GM19468 (cell line): Measurements from ENCODE around the gene OGN.

Experiments
- ATAC-seq: cut with Tn5 transposase; IDR thresholded peaks from one replicate; pipeline ENCODE4 v1.9.1; 2021; ENCODE audit warnings: mild to moderate bottlenecking, moderate library complexity, moderate number of reproducible peaks; ENCODE audit not compliant: unreplicated experiment; ENCODE audit errors: extremely low read depth

OGN gene

GRCh38 chr9:92350740-92351133, 53.6 kb downstream of the OGN start:
- no peak for ATAC-seq

GRCh38 chr9:92349771-92350739, 54.3 kb downstream of the OGN start:
- no peak for ATAC-seq

- ATAC-seq = no peak
Measured at GRCh38 chr9:92345582-92345981, 58.8 kb downstream of the OGN start.

- ATAC-seq = no peak
Measured at GRCh38 chr9:92342825-92343488, 61.4 kb downstream of the OGN start.

GRCh38 chr9:92341578-92341977, 62.8 kb downstream of the OGN start:
- no peak for ATAC-seq

- no peak for ATAC-seq
Measured at GRCh38 chr9:92333282-92333634, 71.1 kb downstream of the OGN start.
